ENCODE measurements around the gene TCEAL9. TPM values are rescaled to one million over a fixed set of nuclear protein-coding genes. Genes with fewer than 3 reads are reported as not detected.
"Not testable (repeated sequence)": the region's sequence is repeated elsewhere in the genome, so short reads cannot be mapped to it uniquely, and the experiment has no call there.

TCEAL9 gene
- total and polyA plus RNA-seq, 4 donors = 33.9 to 110 (median 71.6) TPM

- WGBS, 2 donors = 84 to 100% methylated on average over 1 of the region's 1 CpG
- DNase-seq (no peak), ATAC-seq (ENCODE audit: insufficient read depth, low FRiP score) (no peak)
- Histone ChIP-seq H3K27me3 (ENCODE audit: control insufficient read depth in 3 of 3, insufficient read depth in 3 of 3, low read length in 2 of 3) (peaks cover 0 to 20% (median 0%) of the 10 kb centered on the region in 3 donors), H3K9me3 (ENCODE audit: control insufficient read depth in 4 of 4, insufficient read depth in 3 of 4, low read length in 3 of 4) (no peaks in the 10 kb centered on the region), H3K9ac (ENCODE audit: insufficient read depth in 1 of 2, low read length in 2 of 2) (no peak overlapping the region), H3K4me3 (no peak overlapping the region), H3K36me3 (ENCODE audit: control insufficient read depth in 4 of 4, insufficient read depth in 4 of 4, low read length in 4 of 4) (peaks cover 0 to 3% (median 0%) of the 10 kb centered on the region in 4 donors), H3K4me1 (ENCODE audit: control insufficient read depth in 5 of 5, insufficient read depth in 5 of 5, low read length in 5 of 5) (no peaks in the 10 kb centered on the region), H3K27ac (ENCODE audit: low read depth in 1 of 2, low read length in 1 of 2) (no peak overlapping the region)
- TF ChIP-seq CTCF (IDR thresholded peaks at IDR 0.05; ENCODE audit: control extremely low read depth, extremely low read depth) = no peak
These were observed 26.6 kb downstream of the TCEAL9 start for GRCh38 chrX:103382877-103383276.

GRCh38 chrX:103384672-103385071 lies 28.4 kb downstream of the TCEAL9 start:
- Histone ChIP-seq H3K4me1 (ENCODE audit: control insufficient read depth in 5 of 5, insufficient read depth in 5 of 5, low read length in 5 of 5) (no peaks in the 10 kb centered on the region), H3K9ac (ENCODE audit: insufficient read depth in 1 of 2, low read length in 2 of 2) (no peak overlapping the region), H3K36me3 (ENCODE audit: control insufficient read depth in 4 of 4, insufficient read depth in 4 of 4, low read length in 4 of 4) (no peaks in the 10 kb centered on the region), H3K9me3 (ENCODE audit: control insufficient read depth in 4 of 4, insufficient read depth in 3 of 4, low read length in 3 of 4) (no peaks in the 10 kb centered on the region), H3K27ac (ENCODE audit: low read depth in 1 of 2, low read length in 1 of 2) (no peak overlapping the region), H3K27me3 (ENCODE audit: control insufficient read depth in 3 of 3, insufficient read depth in 3 of 3, low read length in 2 of 3) (peaks cover 0 to 31% (median 2%) of the 10 kb centered on the region in 3 donors), H3K4me3 (no peak overlapping the region)
- ATAC-seq (ENCODE audit: insufficient read depth, low FRiP score) (peak; percentile 41), DNase-seq (peak in 1 of 3 donors; percentile 5)
- 57 to 81% methylated on average over 2 of the region's 2 CpGs for WGBS, 2 donors
- TF ChIP-seq CTCF (IDR thresholded peaks at IDR 0.05; ENCODE audit: control extremely low read depth, extremely low read depth) = no peak

- not testable (repeated sequence) for H3K4me3 ChIP-seq
These were observed 29.1 kb downstream of the TCEAL9 start for GRCh38 chrX:103385283-103385830.

GRCh38 chrX:103386332-103386731 lies 30.0 kb downstream of the TCEAL9 start:
- no peak overlapping the region for H3K4me3 ChIP-seq
- H3K27ac ChIP-seq (ENCODE audit: low read depth in 1 of 2, low read length in 1 of 2) = no peak overlapping the region
- H3K9ac ChIP-seq (ENCODE audit: insufficient read depth in 1 of 2, low read length in 2 of 2) = no peak overlapping the region
- ATAC-seq (ENCODE audit: insufficient read depth, low FRiP score) (no peak), DNase-seq (no peak)
- 74 to 93% methylated on average over 2 of the region's 2 CpGs for WGBS, 2 donors
- no peak for TF ChIP-seq CTCF (IDR thresholded peaks at IDR 0.05; ENCODE audit: control extremely low read depth, extremely low read depth)
- H3K9me3 ChIP-seq (ENCODE audit: control insufficient read depth in 4 of 4, insufficient read depth in 3 of 4, low read length in 3 of 4) = no peaks in the 10 kb centered on the region
- H3K27me3 ChIP-seq (ENCODE audit: control insufficient read depth in 3 of 3, insufficient read depth in 3 of 3, low read length in 2 of 3) = peaks cover 0 to 36% (median 4%) of the 10 kb centered on the region in 3 donors
- H3K36me3 ChIP-seq (ENCODE audit: control insufficient read depth in 4 of 4, insufficient read depth in 4 of 4, low read length in 4 of 4) = no peaks in the 10 kb centered on the region
- no peaks in the 10 kb centered on the region for H3K4me1 ChIP-seq (ENCODE audit: control insufficient read depth in 5 of 5, insufficient read depth in 5 of 5, low read length in 5 of 5)

More at GRCh38 chrX:103385283-103385830, 29.1 kb downstream of the TCEAL9 start:
- H3K27ac ChIP-seq (ENCODE audit: low read depth in 1 of 2, low read length in 1 of 2); H3K9me3 ChIP-seq (ENCODE audit: control insufficient read depth in 4 of 4, insufficient read depth in 3 of 4, low read length in 3 of 4); ATAC-seq (ENCODE audit: insufficient read depth, low FRiP score); H3K4me1 ChIP-seq (ENCODE audit: control insufficient read depth in 5 of 5, insufficient read depth in 5 of 5, low read length in 5 of 5); H3K9ac ChIP-seq (ENCODE audit: insufficient read depth in 1 of 2, low read length in 2 of 2); H3K36me3 ChIP-seq (ENCODE audit: control insufficient read depth in 4 of 4, insufficient read depth in 4 of 4, low read length in 4 of 4); DNase-seq: not testable (repeated sequence)
- H3K27me3 ChIP-seq (ENCODE audit: control insufficient read depth in 3 of 3, insufficient read depth in 3 of 3, low read length in 2 of 3) = peaks cover 0 to 33% (median 4%) of the 10 kb centered on the region in 3 donors
- 73 to 82% methylated on average over 5 of the region's 5 CpGs for WGBS, 2 donors
